Activated CD8-positive, alpha-beta T cell treated with anti-CD3 and anti-CD28 coated beads, Interleukin-2, amount 10 ng/mL, durations not matched to agents 7 days and 5 days (primary cell): ENCODE results near the gene MRFAP1L1. TPM values are rescaled to one million over a fixed set of nuclear protein-coding genes. Genes with fewer than 3 reads are reported as not detected.
A peak's percentile ranks its signal among the peaks of the same experiment; 100 is the strongest.

Experiments used
- ATAC-seq: fragments of 150-1000 bp; cut with Tn5 transposase; one replicate; pipeline ENCODE4 v1.10.0; 2021; ENCODE audit warnings: moderate library complexity
- CTCF ChIA-PET: fragments of 350-600 bp; sonication (Branson Sonifier 250); formaldehyde crosslinking; loops from one replicate; lab custom pipeline; 2021; ENCODE audit warnings: antibody characterized with exemption; lab: Charles Lee
- POLR2A ChIA-PET: fragments of 350-600 bp; sonication (Branson Sonifier 250); formaldehyde crosslinking; loops from one replicate; lab custom pipeline; 2021; ENCODE audit warnings: antibody characterized with exemption; lab: Charles Lee
- DNase-seq: peaks from one replicate; pipeline ENCODE4 v3.0.0-alpha.2; 2020
- H3K27ac Mint-ChIP-seq: one replicate; pipeline ENCODE4 v1.8.0; 2021; ENCODE audit warnings: mild to moderate bottlenecking, mixed read lengths
- H3K27me3 Mint-ChIP-seq: one replicate; pipeline ENCODE4 v1.8.0; 2021; ENCODE audit warnings: low read depth, mixed read lengths
- H3K36me3 Mint-ChIP-seq: one replicate; pipeline ENCODE4 v1.8.0; 2021; ENCODE audit warnings: low read depth, mixed read lengths
- H3K4me1 Mint-ChIP-seq: one replicate; pipeline ENCODE4 v1.8.0; 2021; ENCODE audit warnings: low read depth, mixed read lengths
- H3K4me3 Mint-ChIP-seq: one replicate; pipeline ENCODE4 v1.8.0; 2021; ENCODE audit warnings: mild to moderate bottlenecking, mixed read lengths
- H3K9me3 Mint-ChIP-seq: one replicate; pipeline ENCODE4 v1.8.0; 2022; ENCODE audit warnings: mixed read lengths; ENCODE audit not compliant: insufficient read depth
- total RNA-seq, 2 experiments: library from RNA; stranded (reverse); gene quantifications; one replicate each; pipeline ENCODE4 v1.2.3, GENCODE V29; 2021

Gene MRFAP1L1
- total RNA-seq, 2 experiments from 2014 or later: 65.5 to 67.4 TPM

DNA sequence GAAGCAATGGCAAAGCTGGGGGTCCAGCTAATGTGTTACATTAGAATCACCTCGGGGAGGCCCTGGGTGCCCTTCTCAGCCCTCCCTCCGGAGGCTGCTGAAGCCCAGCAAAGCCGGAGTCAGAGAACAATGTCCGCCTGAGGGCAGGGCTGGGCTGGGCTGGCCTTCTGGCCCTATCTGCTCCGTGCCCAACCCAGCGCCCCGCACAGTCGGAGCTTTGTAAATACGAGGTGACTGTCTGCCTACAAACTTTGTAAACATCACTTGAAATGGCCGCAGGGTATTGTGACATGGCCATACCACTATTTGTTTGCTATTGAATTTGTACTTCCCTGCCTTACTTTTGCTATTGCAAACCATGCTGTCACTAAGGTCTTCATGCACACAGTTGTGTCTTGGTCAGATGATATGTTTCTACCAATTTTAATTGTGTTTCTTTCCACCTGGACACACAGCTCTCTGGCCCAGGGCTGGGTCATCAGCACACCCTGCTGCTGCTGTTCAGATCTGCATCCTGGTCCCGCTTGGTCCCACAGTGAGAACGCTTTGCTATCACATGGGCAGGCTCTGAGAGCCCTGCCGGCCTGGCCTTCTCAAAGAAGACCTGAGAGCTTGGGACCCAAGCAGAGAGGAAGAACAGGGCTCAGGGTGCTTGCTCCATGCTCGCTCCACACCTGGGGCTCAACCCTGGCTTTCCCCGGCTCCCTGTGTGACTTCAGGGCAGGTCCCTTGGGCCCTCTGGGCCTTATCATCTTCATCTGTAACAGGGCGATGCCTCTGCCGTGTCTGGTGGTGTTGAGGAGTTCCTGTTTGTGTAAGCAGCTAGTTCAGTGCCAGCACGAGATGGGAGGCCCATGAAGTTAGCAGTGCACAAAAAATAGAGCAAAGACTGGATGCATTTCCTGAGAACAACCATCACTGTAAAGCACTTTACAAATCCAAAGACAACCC is 13.7 kb downstream of the MRFAP1L1 start:
- DNase-seq: peak; percentile 72
- no peaks in the 10 kb centered on the region for H3K9me3 Mint-ChIP-seq
- no peaks in the 10 kb centered on the region for H3K27me3 Mint-ChIP-seq
- ChIA-PET POLR2A (interaction anchor here (0.6 to 4.8 kb wide), 9 partner anchors 12 to 97 kb away, joined by 3 to 65 read pairs (median 7); partner anchors contain the start of genes BLOC1S4, MRFAP1 and MRFAP1L1), CTCF (interaction anchor here (0.6 to 4.7 kb wide), 13 partner anchors 9 to 178 kb away, joined by 3 to 82 read pairs (median 4); partner anchors contain the start of genes BLOC1S4, MAN2B2 and MRFAP1L1)
- peaks cover 22% of the 10 kb centered on the region for H3K36me3 Mint-ChIP-seq
- H3K4me3 Mint-ChIP-seq: peak overlapping the region; percentile 73
- H3K4me1 Mint-ChIP-seq: peaks cover 88% of the 10 kb centered on the region
- peak overlapping the region; percentile 96 for H3K27ac Mint-ChIP-seq
- ATAC-seq: peak; percentile 77

DNA sequence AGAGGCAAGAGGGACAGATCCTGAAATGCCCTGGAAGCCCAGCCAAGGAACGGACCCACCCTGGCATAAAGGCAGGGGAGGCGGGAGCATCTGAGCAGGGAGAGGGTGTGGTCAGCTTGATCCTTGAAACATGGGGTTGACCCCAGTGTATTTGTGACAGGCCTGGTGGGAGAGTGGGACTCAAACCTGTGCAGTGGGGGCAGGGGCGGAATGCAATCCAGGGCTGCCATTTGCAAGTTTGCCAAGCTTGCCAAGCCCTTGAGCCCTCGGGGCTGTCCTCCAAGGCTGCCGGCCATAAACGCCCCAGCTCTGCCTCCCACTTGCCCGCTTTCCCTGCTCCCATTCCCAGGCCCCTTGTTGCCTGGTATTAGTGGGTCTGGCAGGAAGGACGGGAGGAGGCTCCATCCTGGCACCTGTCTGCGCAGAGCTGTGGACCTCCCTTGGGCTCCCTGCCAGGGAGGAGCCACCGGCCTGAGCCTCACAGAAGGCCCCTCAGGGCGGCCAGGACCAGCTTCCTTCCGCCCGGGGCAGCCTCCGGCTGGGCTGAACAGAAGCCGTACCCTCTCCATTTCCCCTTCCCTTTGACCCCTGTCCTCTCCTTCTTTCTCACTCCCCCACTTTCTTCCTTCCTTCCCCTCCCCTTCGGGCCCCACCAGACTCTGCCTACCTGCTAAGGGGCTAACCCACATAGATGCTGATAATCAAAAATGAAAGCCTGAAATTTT is 15.3 kb downstream of the MRFAP1L1 start:
- ATAC-seq: peak; percentile 24
- Mint-ChIP-seq H3K36me3 (peaks cover 16% of the 10 kb centered on the region), H3K4me1 (peaks cover 89% of the 10 kb centered on the region), H3K9me3 (no peaks in the 10 kb centered on the region), H3K27me3 (no peaks in the 10 kb centered on the region), H3K27ac (peak overlapping the region; percentile 97), H3K4me3 (peak overlapping the region; percentile 73)
- DNase-seq: peak; percentile 49
- CTCF ChIA-PET: interaction anchor here (0.6 to 4.7 kb wide), 9 partner anchors 11 to 224 kb away, joined by 3 to 82 read pairs (median 3); partner anchors contain the start of gene MRFAP1L1
- POLR2A ChIA-PET: interaction anchor here (0.7 to 4.8 kb wide), 4 partner anchors 11 to 205 kb away, joined by 3 to 65 read pairs (median 20); partner anchors contain the start of gene MRFAP1L1

DNA sequence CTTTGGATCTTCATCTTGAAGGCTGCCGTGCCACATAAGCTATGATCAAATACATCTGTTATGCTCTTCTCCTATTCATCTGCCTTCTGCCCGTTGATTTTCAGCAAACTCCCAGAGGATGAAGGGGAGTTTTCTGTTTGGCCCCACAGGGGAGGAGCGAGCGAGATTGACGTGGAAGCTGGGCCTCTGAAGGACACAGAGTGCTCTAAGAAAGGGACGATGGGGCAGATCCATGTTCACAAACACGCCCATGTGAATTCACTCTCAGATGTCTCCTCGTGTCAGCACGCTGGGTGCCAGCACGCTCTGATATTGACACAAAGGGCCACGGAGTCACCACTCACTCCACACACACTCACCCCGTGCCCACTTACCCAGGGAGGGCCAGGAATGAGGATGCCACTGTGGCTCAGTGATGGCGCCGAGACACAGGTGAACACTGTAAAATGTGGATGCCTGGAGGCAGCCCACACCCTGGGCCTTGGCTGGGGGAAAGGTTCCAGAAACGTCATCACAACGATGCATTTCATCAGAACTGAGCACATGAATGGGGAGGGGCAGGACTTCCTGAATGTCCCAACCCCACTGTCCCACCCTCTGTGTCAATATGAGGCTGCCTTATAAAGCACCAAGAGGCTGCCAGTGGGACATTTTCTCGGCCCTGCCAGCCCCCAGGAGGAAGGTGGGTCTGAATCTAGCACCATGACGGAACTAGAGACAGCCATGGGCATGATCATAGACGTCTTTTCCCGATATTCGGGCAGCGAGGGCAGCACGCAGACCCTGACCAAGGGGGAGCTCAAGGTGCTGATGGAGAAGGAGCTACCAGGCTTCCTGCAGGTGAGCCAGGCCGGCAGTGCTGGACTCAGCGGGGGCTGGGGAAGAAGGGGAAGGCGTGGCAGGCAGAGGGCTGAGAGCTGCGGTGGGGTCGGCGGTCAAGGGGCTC is 16.2 kb downstream of the MRFAP1L1 start, which contains the start of gene S100P:
S100P (plus strand) TSS at position 648 of the 946 bp plus-strand sequence; CDS start at position 703, 55 bp downstream.
- H3K27ac Mint-ChIP-seq: peak within 1 kb of the TSS; percentile 97

DNA sequence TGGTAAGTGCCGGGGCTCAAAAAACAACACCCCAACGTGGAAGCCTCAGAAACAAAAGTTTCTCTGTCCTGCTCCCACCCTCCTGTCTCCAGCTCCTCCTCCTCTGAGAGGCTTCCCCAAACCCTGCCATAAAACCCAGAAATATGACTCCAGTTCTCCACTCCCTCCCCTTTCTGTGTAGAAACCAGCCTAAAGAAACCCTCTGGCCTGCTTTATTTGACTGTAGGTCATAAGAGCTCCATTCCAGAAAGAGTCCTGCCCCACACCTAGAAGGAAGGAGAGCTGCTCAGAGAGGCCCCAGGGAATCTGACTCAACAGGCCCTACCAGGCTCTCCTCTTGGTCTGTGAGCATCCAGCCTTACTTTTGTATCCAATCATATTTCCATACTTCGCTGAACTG is 16.9 kb downstream of the MRFAP1L1 start:
- ChIA-PET POLR2A (interaction anchor here (4.8 kb wide), 2 partner anchors 15 to 17 kb away, joined by 37 to 65 read pairs; partner anchors contain the start of gene MRFAP1L1), CTCF (interaction anchor here (1.2 to 7.1 kb wide), 3 partner anchors 9 to 17 kb away, joined by 5 to 94 read pairs (median 7); no protein-coding TSS in a partner anchor)
- H3K4me1 Mint-ChIP-seq: peaks cover 90% of the 10 kb centered on the region
- H3K27me3 Mint-ChIP-seq: no peaks in the 10 kb centered on the region
- DNase-seq: no peak
- no peak overlapping the region for H3K4me3 Mint-ChIP-seq
- peaks cover 24% of the 10 kb centered on the region for H3K36me3 Mint-ChIP-seq
- no peaks in the 10 kb centered on the region for H3K9me3 Mint-ChIP-seq
- ATAC-seq: no peak
- H3K27ac Mint-ChIP-seq: peak overlapping the region; percentile 84

More for the DNA sequence above, 16.2 kb downstream of the MRFAP1L1 start, which contains the start of gene S100P:
- ChIA-PET POLR2A (interaction anchor here (0.7 to 4.8 kb wide), 4 partner anchors 10 to 206 kb away, joined by 3 to 65 read pairs (median 20); partner anchors contain the start of gene MRFAP1L1), CTCF (interaction anchor here (0.8 to 7.1 kb wide), 7 partner anchors 8 to 27 kb away, joined by 3 to 94 read pairs (median 10); partner anchors contain the start of gene MRFAP1L1)
- DNase-seq (no peak), ATAC-seq (no peak)
- H3K27me3 Mint-ChIP-seq: no peaks in the 10 kb centered on the region
- H3K9me3 Mint-ChIP-seq: no peaks in the 10 kb centered on the region
- H3K4me3 Mint-ChIP-seq: peak within 1 kb of the TSS; percentile 73
- H3K36me3 Mint-ChIP-seq: peaks cover 19% of the 10 kb centered on the region
- peaks cover 89% of the 10 kb centered on the region for H3K4me1 Mint-ChIP-seq

DNA sequence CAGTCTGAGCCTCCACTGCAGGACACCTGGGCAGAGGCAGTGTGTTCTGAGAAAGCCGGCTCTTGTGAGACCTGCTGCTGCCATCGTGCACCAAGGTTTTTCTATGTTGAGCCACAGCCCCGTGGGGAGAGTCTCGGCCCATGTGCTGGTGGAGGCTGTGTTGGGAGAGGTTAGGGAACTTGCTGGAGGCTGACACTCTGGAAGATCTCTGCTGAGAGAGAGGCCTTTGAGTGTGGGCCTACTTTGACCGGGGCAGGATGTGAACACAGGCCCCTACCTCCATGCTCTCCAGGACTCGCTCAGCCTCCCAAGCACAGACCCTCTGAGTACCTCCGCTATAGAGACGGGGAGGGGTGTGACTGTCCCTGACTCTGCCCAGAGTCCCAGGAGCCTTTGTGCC is 17.3 kb downstream of the MRFAP1L1 start:
- peaks cover 93% of the 10 kb centered on the region for H3K4me1 Mint-ChIP-seq
- H3K4me3 Mint-ChIP-seq: no peak overlapping the region
- H3K27me3 Mint-ChIP-seq: no peaks in the 10 kb centered on the region
- peak overlapping the region; percentile 84 for H3K27ac Mint-ChIP-seq
- ChIA-PET POLR2A (interaction anchor here (4.8 kb wide), 2 partner anchors 16 to 17 kb away, joined by 37 to 65 read pairs; partner anchors contain the start of gene MRFAP1L1), CTCF (interaction anchor here (1.2 to 7.1 kb wide), 3 partner anchors 9 to 17 kb away, joined by 5 to 94 read pairs (median 7); no protein-coding TSS in a partner anchor)
- H3K9me3 Mint-ChIP-seq: no peaks in the 10 kb centered on the region
- peaks cover 28% of the 10 kb centered on the region for H3K36me3 Mint-ChIP-seq
- DNase-seq: no peak
- ATAC-seq: no peak

DNA sequence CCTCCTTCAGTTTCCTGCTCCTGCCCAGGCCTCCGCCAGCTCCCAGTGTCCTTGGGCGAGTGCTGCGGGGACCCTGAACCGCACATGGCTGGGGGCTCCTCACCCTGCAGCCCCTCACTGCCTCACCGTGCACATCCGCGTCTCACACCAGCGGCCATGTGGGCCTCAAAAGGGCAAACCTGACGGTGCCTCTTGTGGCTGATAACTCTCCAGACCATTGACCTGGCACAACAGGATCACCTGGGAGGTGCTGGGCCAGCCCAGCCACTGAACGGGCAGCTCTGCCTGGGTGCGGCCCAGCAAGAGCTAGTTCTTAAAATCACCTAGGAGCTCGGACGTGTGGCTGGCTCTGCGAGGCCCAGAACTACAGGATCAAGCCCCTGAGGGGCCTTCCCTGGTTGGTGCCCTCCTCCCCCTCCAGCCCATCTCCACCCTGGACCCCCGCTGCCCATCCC is 20.1 kb downstream of the MRFAP1L1 start:
- ATAC-seq (peak; percentile 10), DNase-seq (no peak)
- ChIA-PET CTCF (interaction anchor here (1.2 to 7.1 kb wide), 10 partner anchors 8 to 184 kb away, joined by 3 to 94 read pairs (median 16); partner anchors contain the start of genes BLOC1S4, MAN2B2 and MRFAP1L1), POLR2A (interaction anchor here (1.2 to 3.8 kb wide), 7 partner anchors 11 to 115 kb away, joined by 4 to 87 read pairs (median 25); partner anchors contain the start of genes BLOC1S4, MRFAP1 and MRFAP1L1)
- Mint-ChIP-seq H3K27me3 (no peaks in the 10 kb centered on the region), H3K4me1 (peaks cover 90% of the 10 kb centered on the region), H3K27ac (peak overlapping the region; percentile 91), H3K4me3 (peak overlapping the region; percentile 81), H3K9me3 (no peaks in the 10 kb centered on the region), H3K36me3 (peaks cover 48% of the 10 kb centered on the region)

DNA sequence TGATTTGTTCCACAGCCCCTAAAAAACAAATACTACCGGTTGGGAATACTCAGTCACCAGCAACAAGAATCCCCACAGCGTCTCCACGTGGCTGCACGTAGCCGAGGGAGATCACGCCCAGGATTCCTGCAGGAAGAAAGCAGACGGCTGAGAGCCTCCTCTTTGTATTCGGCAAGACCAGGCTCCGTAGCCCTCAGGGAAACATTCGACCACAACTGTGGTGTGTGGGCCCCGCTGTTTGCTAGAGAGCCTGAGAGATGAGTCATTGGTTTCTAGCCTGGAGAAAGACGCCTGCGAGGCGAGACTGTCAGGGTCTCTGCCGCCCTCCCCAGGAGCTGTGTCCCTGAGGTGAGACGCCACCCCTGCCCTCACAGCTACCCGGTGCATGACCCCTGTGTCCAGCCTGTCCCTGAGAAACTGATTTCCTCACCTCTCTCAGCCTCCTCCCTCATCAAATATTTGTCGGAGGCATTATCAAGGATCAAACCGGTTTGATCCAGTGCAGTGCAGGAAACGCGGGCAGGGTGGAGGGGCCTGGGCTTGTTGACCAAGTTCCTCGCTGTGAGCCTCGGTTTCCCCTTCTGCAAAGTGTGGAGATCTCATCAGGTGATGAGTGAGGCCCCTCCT is 20.7 kb downstream of the MRFAP1L1 start:
- H3K27me3 Mint-ChIP-seq: no peaks in the 10 kb centered on the region
- ChIA-PET POLR2A (interaction anchor here (1.1 to 3.8 kb wide), 7 partner anchors 12 to 115 kb away, joined by 3 to 87 read pairs (median 13); partner anchors contain the start of genes BLOC1S4, MRFAP1 and MRFAP1L1), CTCF (interaction anchor here (1.4 to 7.1 kb wide), 8 partner anchors 8 to 114 kb away, joined by 3 to 94 read pairs (median 18); partner anchors contain the start of genes BLOC1S4, MAN2B2 and MRFAP1L1)
- no peaks in the 10 kb centered on the region for H3K9me3 Mint-ChIP-seq
- ATAC-seq (peak; percentile 83), DNase-seq (peak; percentile 92)
- peak overlapping the region; percentile 91 for H3K27ac Mint-ChIP-seq
- H3K4me1 Mint-ChIP-seq: peaks cover 85% of the 10 kb centered on the region
- peak overlapping the region; percentile 81 for H3K4me3 Mint-ChIP-seq
- peaks cover 48% of the 10 kb centered on the region for H3K36me3 Mint-ChIP-seq

DNA sequence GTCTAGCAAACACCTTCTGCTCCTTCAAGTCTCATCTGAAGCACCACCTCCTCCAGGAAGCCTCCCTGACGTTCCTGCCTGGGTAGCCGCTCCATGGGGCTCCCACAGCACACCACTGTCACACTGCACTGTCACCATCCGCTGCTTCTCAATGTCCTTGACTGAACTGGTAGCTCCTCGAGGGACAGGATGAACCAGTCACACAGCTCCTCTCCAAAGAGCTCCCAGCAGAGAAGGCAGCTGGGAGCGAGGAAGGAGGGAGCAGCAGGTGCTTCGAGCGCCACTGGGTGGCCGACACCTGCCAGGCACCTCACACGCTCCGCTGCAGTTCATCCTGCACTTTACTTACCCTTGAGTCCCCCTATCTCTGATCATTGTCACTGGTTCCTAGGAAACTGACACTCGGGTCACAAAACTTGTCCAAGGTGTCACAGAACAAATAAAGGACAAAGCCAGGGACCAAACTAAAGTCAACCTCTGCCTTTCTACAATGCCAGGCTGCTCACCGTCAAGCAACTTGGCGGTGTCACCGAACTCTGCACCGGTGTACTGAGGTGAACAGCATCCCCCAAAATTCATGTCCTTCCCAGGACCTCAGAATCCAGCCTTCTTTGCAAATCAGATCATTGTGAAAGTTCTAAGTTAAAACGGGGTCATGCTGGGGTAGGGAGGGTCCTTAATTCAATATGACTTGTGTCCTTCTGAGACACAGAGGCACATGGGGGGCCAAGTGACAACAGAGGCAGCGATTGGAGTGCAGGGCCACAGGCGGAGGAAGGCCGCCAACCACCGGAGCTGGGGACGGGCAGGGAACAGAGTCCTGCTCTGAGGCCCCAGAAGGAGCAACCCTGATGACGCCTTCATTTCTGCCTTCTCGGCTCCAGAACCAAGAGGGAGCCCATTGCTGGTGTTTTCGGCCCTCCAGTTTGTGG is 21.5 kb downstream of the MRFAP1L1 start:
- CTCF ChIA-PET: interaction anchor here (1.1 to 7.1 kb wide), 7 partner anchors 10 to 31 kb away, joined by 4 to 94 read pairs (median 20); partner anchors contain the start of genes BLOC1S4 and MRFAP1L1
- POLR2A ChIA-PET: interaction anchor here (1.1 to 3.8 kb wide), 4 partner anchors 13 to 47 kb away, joined by 3 to 87 read pairs (median 16); partner anchors contain the start of genes BLOC1S4 and MRFAP1

More for the DNA sequence above, 21.5 kb downstream of the MRFAP1L1 start:
- DNase-seq (no peak), ATAC-seq (no peak)
- peaks cover 48% of the 10 kb centered on the region for H3K36me3 Mint-ChIP-seq
- no peaks in the 10 kb centered on the region for H3K9me3 Mint-ChIP-seq
- peak overlapping the region; percentile 81 for H3K4me3 Mint-ChIP-seq
- H3K27me3 Mint-ChIP-seq: no peaks in the 10 kb centered on the region
- peaks cover 78% of the 10 kb centered on the region for H3K4me1 Mint-ChIP-seq
- H3K27ac Mint-ChIP-seq: peak overlapping the region; percentile 91
